HG03280 (cell line): ENCODE measurements around the gene GPX7.
"Not testable (repeated sequence)": the region's sequence is repeated elsewhere in the genome, so short reads cannot be mapped to it uniquely, and the experiment has no call there.

Source experiments
- ATAC-seq: cut with Tn5 transposase; IDR thresholded peaks from one replicate; pipeline ENCODE4 v1.9.1; 2021; ENCODE audit warnings: mild to moderate bottlenecking, moderate library complexity; ENCODE audit not compliant: unreplicated experiment

The GPX7 gene

GRCh38 chr1:52601991-52602855 is at the start of gene GPX7:
TSS of gene GPX7 (plus strand) at chr1:52602371. CDS start at chr1:52602410, 39 bp downstream.
- peak; percentile 47 for ATAC-seq

GRCh38 chr1:52552505-52553361 is 49.4 kb upstream of the GPX7 start, which contains the start of gene TUT4:
TSS of gene TUT4 (minus strand) at chr1:52553092. CDS start at chr1:52526280, 26,812 bp downstream.
- peak; percentile 42 for ATAC-seq

GRCh38 chr1:52553362-52554266 is 48.6 kb upstream of the GPX7 start:
- peak; percentile 69 for ATAC-seq

GRCh38 chr1:52554267-52554640 is 47.9 kb upstream of the GPX7 start:
- ATAC-seq = no peak

GRCh38 chr1:52554756-52555155 is 47.4 kb upstream of the GPX7 start:
- ATAC-seq = no peak

GRCh38 chr1:52556641-52557360 is 45.4 kb upstream of the GPX7 start:
- no peak for ATAC-seq

- no peak for ATAC-seq
Observed at GRCh38 chr1:52558941-52559340, 43.2 kb upstream of the GPX7 start.

GRCh38 chr1:52559875-52560274 is 42.3 kb upstream of the GPX7 start:
- no peak for ATAC-seq

- no peak for ATAC-seq
Observed at GRCh38 chr1:52562766-52563165, 39.4 kb upstream of the GPX7 start.

- no peak for ATAC-seq
Observed at GRCh38 chr1:52567943-52568342, 34.2 kb upstream of the GPX7 start.

- ATAC-seq = no peak
Observed at GRCh38 chr1:52569449-52570210, 32.5 kb upstream of the GPX7 start.

GRCh38 chr1:52571783-52572182 is 30.4 kb upstream of the GPX7 start:
- no peak for ATAC-seq

- ATAC-seq = no peak
Observed at GRCh38 chr1:52572387-52572786, 29.8 kb upstream of the GPX7 start.

GRCh38 chr1:52574594-52574993 is 27.6 kb upstream of the GPX7 start:
- ATAC-seq = no peak

- ATAC-seq = no peak
Observed at GRCh38 chr1:52576074-52576473, 26.1 kb upstream of the GPX7 start.

GRCh38 chr1:52578066-52578465 is 24.1 kb upstream of the GPX7 start:
- not testable (repeated sequence) for ATAC-seq

GRCh38 chr1:52579415-52579814 is 22.8 kb upstream of the GPX7 start:
- no peak for ATAC-seq

GRCh38 chr1:52580283-52580682 is 21.9 kb upstream of the GPX7 start:
- no peak for ATAC-seq

- ATAC-seq = no peak
Observed at GRCh38 chr1:52582116-52582696, 20.0 kb upstream of the GPX7 start.
